Neural cell (in vitro differentiated cells): Measurements from ENCODE around the gene PDE4A.

Experiments used
- EZH2 ChIP-seq: fragments of 200-600, 300-800 bp; shearing (Covaris generic), sonication (generic); IDR thresholded peaks from 2 replicates; pipeline ENCODE4 v1.6.1; 2014; ENCODE audit warnings: antibody characterized with exemption, low read length, borderline replicate concordance, mild to moderate bottlenecking; ENCODE audit not compliant: insufficient read depth, poor library complexity, severe bottlenecking
- POLR2AphosphoS5 ChIP-seq: IDR thresholded peaks from 2 replicates; pipeline ENCODE4 v1.6.1; 2012
- TAF1 ChIP-seq: IDR thresholded peaks from 2 replicates; pipeline ENCODE4 v1.6.1; 2012; ENCODE audit warnings: low read depth
- TF ChIP-seq, protein P1 (sequence below): IDR thresholded peaks from 2 replicates; pipeline ENCODE4 v1.6.1; 2012; ENCODE audit warnings: borderline replicate concordance
- TF ChIP-seq, protein P2 (sequence below): fragments of 450-650 bp; IDR thresholded peaks from 2 replicates; pipeline ENCODE4 v1.5.1; 2014; ENCODE audit warnings: antibody characterized with exemption, mild to moderate bottlenecking, moderate library complexity; ENCODE audit not compliant: poor library complexity, severe bottlenecking

DNA sequence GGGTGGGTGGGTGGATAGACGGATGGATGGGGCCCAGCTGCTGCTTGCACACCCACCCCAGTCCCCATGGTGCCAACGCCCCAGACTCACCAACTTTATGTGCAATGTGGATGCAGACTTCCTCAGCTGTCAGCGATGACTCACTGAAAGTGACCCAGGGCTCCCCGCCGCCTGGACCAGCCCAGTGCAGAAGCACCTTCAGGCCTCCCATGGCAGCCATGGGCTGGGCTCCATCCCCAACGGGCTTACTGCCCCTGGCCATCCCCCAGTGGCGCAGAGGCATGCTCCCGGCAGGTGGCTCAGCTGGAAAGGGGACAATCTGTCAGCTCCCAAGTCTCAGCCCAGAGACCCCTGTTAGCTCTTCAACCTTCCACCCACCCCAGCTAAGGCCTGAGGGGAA lies 42.2 kb upstream of the PDE4A start:
- TF ChIP-seq EZH2: no peak
- no peak for TF ChIP-seq POLR2AphosphoS5
- TF ChIP-seq, protein P1, sequence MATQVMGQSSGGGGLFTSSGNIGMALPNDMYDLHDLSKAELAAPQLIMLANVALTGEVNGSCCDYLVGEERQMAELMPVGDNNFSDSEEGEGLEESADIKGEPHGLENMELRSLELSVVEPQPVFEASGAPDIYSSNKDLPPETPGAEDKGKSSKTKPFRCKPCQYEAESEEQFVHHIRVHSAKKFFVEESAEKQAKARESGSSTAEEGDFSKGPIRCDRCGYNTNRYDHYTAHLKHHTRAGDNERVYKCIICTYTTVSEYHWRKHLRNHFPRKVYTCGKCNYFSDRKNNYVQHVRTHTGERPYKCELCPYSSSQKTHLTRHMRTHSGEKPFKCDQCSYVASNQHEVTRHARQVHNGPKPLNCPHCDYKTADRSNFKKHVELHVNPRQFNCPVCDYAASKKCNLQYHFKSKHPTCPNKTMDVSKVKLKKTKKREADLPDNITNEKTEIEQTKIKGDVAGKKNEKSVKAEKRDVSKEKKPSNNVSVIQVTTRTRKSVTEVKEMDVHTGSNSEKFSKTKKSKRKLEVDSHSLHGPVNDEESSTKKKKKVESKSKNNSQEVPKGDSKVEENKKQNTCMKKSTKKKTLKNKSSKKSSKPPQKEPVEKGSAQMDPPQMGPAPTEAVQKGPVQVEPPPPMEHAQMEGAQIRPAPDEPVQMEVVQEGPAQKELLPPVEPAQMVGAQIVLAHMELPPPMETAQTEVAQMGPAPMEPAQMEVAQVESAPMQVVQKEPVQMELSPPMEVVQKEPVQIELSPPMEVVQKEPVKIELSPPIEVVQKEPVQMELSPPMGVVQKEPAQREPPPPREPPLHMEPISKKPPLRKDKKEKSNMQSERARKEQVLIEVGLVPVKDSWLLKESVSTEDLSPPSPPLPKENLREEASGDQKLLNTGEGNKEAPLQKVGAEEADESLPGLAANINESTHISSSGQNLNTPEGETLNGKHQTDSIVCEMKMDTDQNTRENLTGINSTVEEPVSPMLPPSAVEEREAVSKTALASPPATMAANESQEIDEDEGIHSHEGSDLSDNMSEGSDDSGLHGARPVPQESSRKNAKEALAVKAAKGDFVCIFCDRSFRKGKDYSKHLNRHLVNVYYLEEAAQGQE: no peak
- TF ChIP-seq, protein P2, sequence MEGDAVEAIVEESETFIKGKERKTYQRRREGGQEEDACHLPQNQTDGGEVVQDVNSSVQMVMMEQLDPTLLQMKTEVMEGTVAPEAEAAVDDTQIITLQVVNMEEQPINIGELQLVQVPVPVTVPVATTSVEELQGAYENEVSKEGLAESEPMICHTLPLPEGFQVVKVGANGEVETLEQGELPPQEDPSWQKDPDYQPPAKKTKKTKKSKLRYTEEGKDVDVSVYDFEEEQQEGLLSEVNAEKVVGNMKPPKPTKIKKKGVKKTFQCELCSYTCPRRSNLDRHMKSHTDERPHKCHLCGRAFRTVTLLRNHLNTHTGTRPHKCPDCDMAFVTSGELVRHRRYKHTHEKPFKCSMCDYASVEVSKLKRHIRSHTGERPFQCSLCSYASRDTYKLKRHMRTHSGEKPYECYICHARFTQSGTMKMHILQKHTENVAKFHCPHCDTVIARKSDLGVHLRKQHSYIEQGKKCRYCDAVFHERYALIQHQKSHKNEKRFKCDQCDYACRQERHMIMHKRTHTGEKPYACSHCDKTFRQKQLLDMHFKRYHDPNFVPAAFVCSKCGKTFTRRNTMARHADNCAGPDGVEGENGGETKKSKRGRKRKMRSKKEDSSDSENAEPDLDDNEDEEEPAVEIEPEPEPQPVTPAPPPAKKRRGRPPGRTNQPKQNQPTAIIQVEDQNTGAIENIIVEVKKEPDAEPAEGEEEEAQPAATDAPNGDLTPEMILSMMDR: no peak
- TF ChIP-seq TAF1: no peak
